K562 (cell line): Measurements from ENCODE around the gene PLEKHH2.

Experiments
- GTF2F1 ChIP-seq: IDR thresholded peaks from 2 replicates; pipeline ENCODE4 v1.6.1; 2011; ENCODE audit warnings: low read depth, low read length, improper control_type of control experiment
- NFE2L1 ChIP-seq: fragments of 450-650 bp; IDR thresholded peaks from 2 replicates; pipeline ENCODE4 v1.6.1; 2016; ENCODE audit warnings: missing genetic modification characterization, low read depth, mild to moderate bottlenecking, missing compliant biosample characterization, moderate library complexity, borderline replicate concordance
- PRPF4 ChIP-seq: fragments of 200-400 bp; formaldehyde crosslinking; IDR thresholded peaks from one replicate; pipeline ENCODE4 v1.6.1; 2017; ENCODE audit warnings: low read length, low read depth, mild to moderate bottlenecking; ENCODE audit not compliant: insufficient read depth, poor library complexity, severe bottlenecking
- RBM22 ChIP-seq: fragments of 200-400 bp; formaldehyde crosslinking; IDR thresholded peaks from 2 replicates; pipeline ENCODE4 v1.6.1; 2018; ENCODE audit warnings: low read length, low read depth; ENCODE audit not compliant: poor library complexity, severe bottlenecking
- STAT5B ChIP-seq: fragments of 250-450 bp; sonication (Bioruptor Pico); IDR thresholded peaks from 2 replicates; pipeline ENCODE4 v1.8.0; 2021; ENCODE audit warnings: mild to moderate bottlenecking, inconsistent platforms
- TAF15 ChIP-seq: fragments of 200-400 bp; formaldehyde crosslinking; IDR thresholded peaks from 2 replicates; pipeline ENCODE4 v1.6.1; 2017; ENCODE audit warnings: mild to moderate bottlenecking, low read depth, low read length, moderate library complexity
- ZNF311 ChIP-seq: fragments of 250-450 bp; sonication (Bioruptor Pico); IDR thresholded peaks from 2 replicates; pipeline ENCODE4 v1.4.0; 2020; ENCODE audit warnings: mild to moderate bottlenecking, moderate library complexity

DNA sequence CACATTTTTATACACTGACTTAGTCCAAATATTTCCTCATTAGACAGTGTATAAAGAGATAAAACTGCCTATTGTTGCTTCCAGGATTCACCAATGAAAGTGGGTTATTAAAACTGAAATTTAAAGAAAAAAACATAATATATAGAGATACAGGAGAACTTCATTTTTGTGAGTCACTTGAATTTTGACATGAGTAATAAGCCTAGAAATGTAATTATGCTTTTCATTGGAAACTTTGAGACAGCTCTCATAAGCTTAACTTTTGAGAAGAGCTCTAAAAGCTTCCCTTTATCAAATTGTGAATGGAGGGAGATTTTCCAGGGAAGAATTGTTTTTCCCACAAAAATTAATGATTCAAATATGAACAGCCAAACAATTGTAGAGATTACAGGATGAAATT is 150.8 kb downstream of the PLEKHH2 start:
- TF ChIP-seq TAF15 = no peak
- no peak for TF ChIP-seq ZNF311 (CRISPR knock-in tag)
- no peak for TF ChIP-seq RBM22
- no peak for TF ChIP-seq GTF2F1
- TF ChIP-seq NFE2L1 = no peak
- TF ChIP-seq STAT5B = no peak
- no peak for TF ChIP-seq PRPF4
